Measurements from ENCODE around the gene DGKB. TPM values are rescaled to one million over a fixed set of nuclear protein-coding genes. Genes with fewer than 3 reads are reported as not detected.

Gene DGKB
- total and polyA plus RNA-seq, 2 of the 8 experiments (the other 6 are each of a cell fraction or from before 2014, with no cell fraction given) = 1.9 to 2.6 TPM

GRCh38 chr7:14184292-14184864 lies 718.2 kb downstream of the DGKB start:
- peak overlapping the region; percentile 76; the same call in 1 of the 2 replicates for H2AFZ ChIP-seq (ENCODE audit: low read length)
- ChIA-PET POLR2A (ENCODE audit: partially characterized antibody) (no interaction called here), CTCF (ENCODE audit: partially characterized antibody) (interaction anchor here (0.7 to 1.4 kb wide), 3 partner anchors 10 to 195 kb away, joined by 3 to 4 read pairs (median 3); partner anchors contain the start of gene ETV1)
- no peaks in the 10 kb centered on the region; the same call in 1 of the 2 replicates for H3K23me2 ChIP-seq (ENCODE audit: low read depth, low read length)
- H3K56ac ChIP-seq (replicated peaks; ENCODE audit: insufficient read length, low read depth, low read length) = no peak overlapping the region
- no peak overlapping the region for H2BK15ac ChIP-seq (ENCODE audit: low read length)
- H3K4me3 ChIP-seq (ENCODE audit: extremely low read depth in 1 of 4, insufficient read depth in 2 of 4, low read depth in 3 of 4, low read length in 4 of 4) = no peak overlapping the region
- TF ChIP-seq BACH1 (IDR thresholded peaks at IDR 0.05; ENCODE audit: low read length) (no peak), KDM1A (IDR thresholded peaks at IDR 0.05; ENCODE audit: borderline replicate concordance, low read length) (no peak), TAF7 (optimal IDR thresholded peaks at IDR 0.05; ENCODE audit: borderline replicate concordance, low read depth, low read length) (no peak), TAF1 (IDR thresholded peaks at IDR 0.05; ENCODE audit: low read depth, low read length) (no peak), SRF (IDR thresholded peaks at IDR 0.05; ENCODE audit: low read depth, low read length) (no peak), KDM4A (IDR thresholded peaks at IDR 0.05; ENCODE audit: low read depth, low read length, severe bottlenecking) (no peak)
- FAIRE-seq (no peak), DNase-seq (ENCODE audit: low read depth in 1 of 2, low spot score in 2 of 2) (no peak)
- no peak overlapping the region for H2BK12ac ChIP-seq (ENCODE audit: low read depth, low read length)
- no peaks in the 10 kb centered on the region for H3K4me1 ChIP-seq (replicated peaks in 1 of 4; ENCODE audit: control insufficient read depth in 3 of 4, insufficient read depth in 4 of 4, low read length in 3 of 4)
- H2BK5ac ChIP-seq (ENCODE audit: low read depth, low read length) = no peak overlapping the region
- no peak overlapping the region for H3K23ac ChIP-seq (ENCODE audit: insufficient read length)
- H3K9me3 ChIP-seq (ENCODE audit: insufficient read depth in 2 of 2, low read depth in 1 of 2, low read length in 1 of 2) = no peaks in the 10 kb centered on the region
- WGBS, 2 experiments (ENCODE audit: extremely low coverage in 1 of 2, insufficient coverage in 1 of 2, insufficient read length in 1 of 2, insufficient replicate concordance in 2 of 2, low coverage in 1 of 2, low lambda C conversion rate in 2 of 2, missing lambda C conversion rate in 1 of 2) = 94% methylated on average over 10 of the region's 10 CpGs; no CpG with 5 or more reads in 1 of the 2 experiments
- no peaks in the 10 kb centered on the region for H4K20me1 ChIP-seq (replicated peaks in 1 of 2; ENCODE audit: control insufficient read depth in 1 of 2, insufficient read depth in 2 of 2, low read length in 2 of 2)
- no peak overlapping the region for H3K4ac ChIP-seq (replicated peaks; ENCODE audit: insufficient read length, low read depth, low read length)
- no peak overlapping the region for H3K14ac ChIP-seq (ENCODE audit: insufficient read length)
- H3K79me2 ChIP-seq (ENCODE audit: control insufficient read depth in 1 of 2, insufficient read depth in 2 of 2, low read length in 2 of 2) = no peaks in the 10 kb centered on the region
- no peak overlapping the region for H4K5ac ChIP-seq (ENCODE audit: insufficient read length, low read depth, low read length)
- H3K79me1 ChIP-seq (ENCODE audit: low read depth, low read length) = no peaks in the 10 kb centered on the region
- H4K91ac ChIP-seq (replicated peaks; ENCODE audit: insufficient read length, low read length) = no peak overlapping the region
- no peak overlapping the region for H3K9ac ChIP-seq (replicated peaks in 1 of 4; ENCODE audit: extremely low read depth in 1 of 4, low read depth in 3 of 4, low read length in 3 of 4)
- H2AK5ac ChIP-seq (ENCODE audit: low read depth, low read length) = no peak overlapping the region
- H4K8ac ChIP-seq (ENCODE audit: extremely low read depth, insufficient read depth, low read length) = no peak overlapping the region
- H3K36me3 ChIP-seq (ENCODE audit: control insufficient read depth in 2 of 4, insufficient read depth in 4 of 4, low read length in 3 of 4) = no peaks in the 10 kb centered on the region
- H3K27ac ChIP-seq (ENCODE audit: low read depth, low read length) = no peak overlapping the region
- no peak overlapping the region for H3K4me2 ChIP-seq (ENCODE audit: insufficient read depth in 1 of 2, low read depth in 2 of 2, low read length in 2 of 2)
- no peak overlapping the region for H2BK120ac ChIP-seq (replicated peaks; ENCODE audit: low read depth, low read length)
- no peaks in the 10 kb centered on the region for H3K27me3 ChIP-seq (replicated peaks in 1 of 4; ENCODE audit: control insufficient read depth in 3 of 4, extremely low read depth in 1 of 4, insufficient read depth in 3 of 4, low read length in 3 of 4)
- no peak overlapping the region for H2BK20ac ChIP-seq (ENCODE audit: low read length)
- H3K18ac ChIP-seq (ENCODE audit: extremely low read depth, low read length) = no peak overlapping the region

All from H1 (cell line).